Esophagus muscularis mucosa (tissue), 4 donors: ENCODE results near the gene LSMEM2. TPM values are rescaled to one million over a fixed set of nuclear protein-coding genes. Genes with fewer than 3 reads are reported as not detected.

ENCODE experiments used
- DNase-seq: peaks from one replicate; pipeline ENCODE4 v3.0.0-alpha.2; 2017; ENCODE audit errors: extremely low spot score
- H3K27ac ChIP-seq, 4 donors: fragments of 200-600 bp; sonication (generic); replicated peaks in 1 of 4; 1 replicate in 3 of 4; 2 replicates in 1 of 4; pipeline ENCODE4 v1.5.1; 2016 to 2019; ENCODE audit warnings: mild to moderate bottlenecking in 1 of 4
- H3K27me3 ChIP-seq, 4 donors: fragments of 200-600 bp; sonication (generic); one replicate each; pipeline versions ENCODE4 v1.5.1 to v1.6.0; 2016 to 2019
- H3K36me3 ChIP-seq, 4 donors: fragments of 200-600 bp; sonication (generic); one replicate each; pipeline ENCODE4 v1.5.1; 2016 to 2019
- H3K4me1 ChIP-seq, 4 donors: fragments of 200-600 bp; sonication (generic); one replicate each; pipeline ENCODE4 v1.5.1; 2016 to 2019
- H3K4me3 ChIP-seq, 4 donors: fragments of 200-600 bp; sonication (generic); 1 replicate in 2 of 4; 2 replicates in 2 of 4; pipeline ENCODE4 v1.5.1; 2016 to 2019; ENCODE audit warnings: mild to moderate bottlenecking in 4 of 4, moderate library complexity in 1 of 4
- H3K9me3 ChIP-seq, 4 donors: fragments of 200-600 bp; sonication (generic); 1 replicate in 3 of 4; 2 replicates in 1 of 4; pipeline ENCODE4 v1.5.1; 2016 to 2019
- EP300 ChIP-seq: sonication (generic); formaldehyde crosslinking; IDR thresholded peaks from one replicate; pipeline ENCODE4 v1.6.1; 2017; ENCODE audit warnings: antibody characterized with exemption
- POLR2A ChIP-seq: fragments of 450-650 bp; IDR thresholded peaks from one replicate; pipeline ENCODE4 v1.6.1; 2017; ENCODE audit warnings: antibody characterized with exemption, moderate library complexity, mild to moderate bottlenecking, low read depth
- POLR2AphosphoS5 ChIP-seq, 2 donors: sonication (generic); formaldehyde crosslinking; IDR thresholded peaks; one replicate each; pipeline ENCODE4 v1.6.1; 2017; ENCODE audit warnings: antibody characterized with exemption in 2 of 2
- WGBS: methylation state at CpG from one replicate; pipeline ENCODE4 v1.1.5; 2018; 5-methylcytosine and 5-hydroxymethylcytosine counted together
- intact Hi-C: fragments of 100-400 bp; cut with DNase I; formaldehyde crosslinking; loops from one replicate; pipeline ENCODE4 v1.15.1; 2023
- total RNA-seq, 4 donors: library from RNA; depleted of rRNA; stranded (reverse); fragments of >200 nt; gene quantifications; one replicate each; pipeline versions ENCODE4 v1.1.0 to v1.2.1, GENCODE V29; 2016
- TF ChIP-seq, protein P1 (sequence below), 3 experiments: fragments of 200-600 bp in 2 of 3; fragments of 450-650 bp in 1 of 3; sonication (generic) in 2 of 3; IDR thresholded peaks; one replicate each; pipeline ENCODE4 v1.5.1; 2017 to 2019; ENCODE audit warnings: antibody characterized with exemption in 3 of 3, mild to moderate bottlenecking in 2 of 3, moderate library complexity in 1 of 3

Gene LSMEM2
- total RNA-seq, 4 donors from 2014 or later = not detected

- H3K9me3 ChIP-seq = no peaks in the 10 kb centered on the region
- intact Hi-C loops = no loop called here
- H3K4me1 ChIP-seq = peaks cover 14 to 26% (median 18%) of the 10 kb centered on the region in 4 donors
- no peak overlapping the region for H3K4me3 ChIP-seq
- H3K27ac ChIP-seq = no peak overlapping the region
- peaks cover 30 to 48% (median 43%) of the 10 kb centered on the region in 4 donors for H3K36me3 ChIP-seq
- H3K27me3 ChIP-seq = no peaks in the 10 kb centered on the region
- WGBS = 78% methylated on average over 20 of the region's 28 CpGs
- TF ChIP-seq EP300 = no peak
- TF ChIP-seq POLR2A = no peak
- TF ChIP-seq POLR2AphosphoS5 (IDR thresholded peaks at IDR 0.05) = no peak
- TF ChIP-seq, protein P1, sequence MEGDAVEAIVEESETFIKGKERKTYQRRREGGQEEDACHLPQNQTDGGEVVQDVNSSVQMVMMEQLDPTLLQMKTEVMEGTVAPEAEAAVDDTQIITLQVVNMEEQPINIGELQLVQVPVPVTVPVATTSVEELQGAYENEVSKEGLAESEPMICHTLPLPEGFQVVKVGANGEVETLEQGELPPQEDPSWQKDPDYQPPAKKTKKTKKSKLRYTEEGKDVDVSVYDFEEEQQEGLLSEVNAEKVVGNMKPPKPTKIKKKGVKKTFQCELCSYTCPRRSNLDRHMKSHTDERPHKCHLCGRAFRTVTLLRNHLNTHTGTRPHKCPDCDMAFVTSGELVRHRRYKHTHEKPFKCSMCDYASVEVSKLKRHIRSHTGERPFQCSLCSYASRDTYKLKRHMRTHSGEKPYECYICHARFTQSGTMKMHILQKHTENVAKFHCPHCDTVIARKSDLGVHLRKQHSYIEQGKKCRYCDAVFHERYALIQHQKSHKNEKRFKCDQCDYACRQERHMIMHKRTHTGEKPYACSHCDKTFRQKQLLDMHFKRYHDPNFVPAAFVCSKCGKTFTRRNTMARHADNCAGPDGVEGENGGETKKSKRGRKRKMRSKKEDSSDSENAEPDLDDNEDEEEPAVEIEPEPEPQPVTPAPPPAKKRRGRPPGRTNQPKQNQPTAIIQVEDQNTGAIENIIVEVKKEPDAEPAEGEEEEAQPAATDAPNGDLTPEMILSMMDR (IDR thresholded peaks at IDR 0.05) = no peak
- no peak for DNase-seq
Observed at GRCh38 chr3:50286322-50287227, 7.7 kb downstream of the LSMEM2 start.

DNA sequence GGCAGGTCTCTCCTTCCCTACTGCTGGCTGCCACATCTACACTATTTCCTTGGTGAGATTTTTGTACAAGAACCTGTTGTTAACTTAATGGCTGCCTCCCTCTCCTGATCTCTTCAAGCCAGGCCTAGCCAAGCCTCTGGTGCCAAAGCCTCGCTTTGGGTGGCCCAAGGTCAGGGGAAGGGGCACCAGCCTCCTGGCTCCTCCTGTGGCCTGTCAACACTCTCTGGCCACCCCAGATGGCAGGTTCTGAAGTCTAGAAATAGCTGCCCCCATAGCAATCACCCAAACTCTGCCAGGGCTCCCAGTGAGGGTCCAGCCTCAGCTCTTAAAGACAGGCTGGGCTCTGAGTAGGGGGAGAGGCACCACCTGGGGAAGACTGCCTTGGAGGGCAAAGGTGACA is 8.4 kb downstream of the LSMEM2 start:
- Histone ChIP-seq H3K4me3 (no peak overlapping the region), H3K36me3 (peaks cover 30 to 48% (median 43%) of the 10 kb centered on the region in 4 donors), H3K9me3 (no peaks in the 10 kb centered on the region), H3K27me3 (no peaks in the 10 kb centered on the region), H3K4me1 (peaks cover 17 to 28% (median 21%) of the 10 kb centered on the region in 4 donors), H3K27ac (no peak overlapping the region)
- WGBS = 100% methylated on average over 1 of the region's 1 CpG
- no peak for TF ChIP-seq EP300
- TF ChIP-seq POLR2AphosphoS5 (IDR thresholded peaks at IDR 0.05) = no peak
- TF ChIP-seq, protein P1 (IDR thresholded peaks at IDR 0.05) = no peak
- TF ChIP-seq POLR2A = no peak
- DNase-seq = no peak
- intact Hi-C loops = no loop called here

DNA sequence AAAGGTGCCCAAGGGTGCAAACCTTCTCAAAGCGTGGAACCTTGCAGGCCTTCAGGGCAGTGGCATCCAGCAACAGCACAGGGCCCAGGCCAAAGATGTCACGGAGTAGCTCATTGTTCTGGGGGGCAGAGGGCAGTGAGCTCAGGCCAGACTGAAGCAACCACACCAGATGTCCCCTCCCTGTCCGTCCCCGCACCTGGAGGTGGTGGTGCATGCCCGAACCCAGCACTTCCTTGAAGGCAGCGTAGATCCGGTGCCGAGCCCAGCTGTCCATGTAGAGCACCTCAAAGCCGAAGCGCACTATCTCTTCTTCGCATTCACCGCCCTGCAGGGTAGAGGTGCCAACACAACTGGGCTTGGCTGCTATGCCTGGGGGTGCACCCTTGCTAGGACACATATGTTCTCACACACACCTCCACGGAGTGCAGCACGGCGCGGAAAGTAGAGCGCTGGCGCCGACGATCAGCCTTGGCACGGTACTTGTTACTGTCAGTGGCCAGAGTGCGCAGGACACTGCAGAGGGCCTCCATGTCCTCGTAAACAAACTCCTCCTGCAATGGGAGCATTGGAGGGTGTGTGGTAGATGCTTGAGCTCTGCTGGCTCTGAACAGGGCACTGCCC is 9.6 kb downstream of the LSMEM2 start:
- Histone ChIP-seq H3K27me3 (no peaks in the 10 kb centered on the region), H3K9me3 (no peaks in the 10 kb centered on the region), H3K36me3 (peaks cover 30 to 48% (median 43%) of the 10 kb centered on the region in 4 donors), H3K27ac (no peak overlapping the region), H3K4me3 (no peak overlapping the region), H3K4me1 (peaks cover 26 to 36% (median 32%) of the 10 kb centered on the region in 4 donors)
- intact Hi-C loops = no loop called here
- no peak for DNase-seq
- 94% methylated on average over 21 of the region's 23 CpGs for WGBS
- TF ChIP-seq EP300 = no peak
- TF ChIP-seq POLR2A = no peak
- TF ChIP-seq, protein P1 (IDR thresholded peaks at IDR 0.05) = no peak
- TF ChIP-seq POLR2AphosphoS5 (IDR thresholded peaks at IDR 0.05) = no peak

- WGBS = 92% methylated on average over 6 of the region's 6 CpGs
- no peaks in the 10 kb centered on the region for H3K27me3 ChIP-seq
- no peak overlapping the region for H3K27ac ChIP-seq
- H3K36me3 ChIP-seq = peaks cover 30 to 48% (median 43%) of the 10 kb centered on the region in 4 donors
- TF ChIP-seq, protein P1 (IDR thresholded peaks at IDR 0.05) = no peak
- TF ChIP-seq EP300 (no peak), POLR2A (no peak), POLR2AphosphoS5 (IDR thresholded peaks at IDR 0.05) (no peak)
- intact Hi-C loops = no loop called here
- no peaks in the 10 kb centered on the region for H3K9me3 ChIP-seq
- no peak for DNase-seq
- H3K4me1 ChIP-seq = peaks cover 26 to 36% (median 33%) of the 10 kb centered on the region in 4 donors
- H3K4me3 ChIP-seq = no peak overlapping the region
Observed at GRCh38 chr3:50289130-50289529, 10.2 kb downstream of the LSMEM2 start.
